Ishikawa (cell line): ENCODE results near the gene TXK.

Source experiments
- CEBPB ChIP-seq: IDR thresholded peaks from 2 replicates; pipeline ENCODE4 v1.6.1; 2012
- CREB1 ChIP-seq: IDR thresholded peaks from 2 replicates; pipeline ENCODE4 v1.6.1; 2012; ENCODE audit warnings: low read depth
- FOXM1 ChIP-seq: IDR thresholded peaks from 2 replicates; pipeline ENCODE4 v1.6.1; 2012; ENCODE audit warnings: low read depth, borderline replicate concordance
- NFIC ChIP-seq: IDR thresholded peaks from 2 replicates; pipeline ENCODE4 v1.6.1; 2012
- RAD21 ChIP-seq: IDR thresholded peaks from 2 replicates; pipeline ENCODE4 v1.6.1; 2012; ENCODE audit warnings: low read depth
- TAF1 ChIP-seq: IDR thresholded peaks from 2 replicates; pipeline ENCODE4 v1.6.1; 2012; ENCODE audit warnings: low read depth, mild to moderate bottlenecking
- TEAD4 ChIP-seq: IDR thresholded peaks from 2 replicates; pipeline ENCODE4 v1.6.1; 2012
- YY1 ChIP-seq: IDR thresholded peaks from 2 replicates; pipeline ENCODE4 v1.6.1; 2012; ENCODE audit warnings: low read depth
- ZBTB7A ChIP-seq: IDR thresholded peaks from 2 replicates; pipeline ENCODE4 v1.6.1; 2012; ENCODE audit warnings: low read depth
- TF ChIP-seq, protein P1 (sequence below): IDR thresholded peaks from 2 replicates; pipeline ENCODE4 v1.6.1; 2012
- TF ChIP-seq, protein P2 (sequence below): IDR thresholded peaks from 2 replicates; pipeline ENCODE4 v1.6.1; 2012
- TF ChIP-seq, protein P3 (sequence below): IDR thresholded peaks from 2 replicates; pipeline ENCODE4 v1.6.1; 2012; ENCODE audit warnings: low read depth, mild to moderate bottlenecking

DNA sequence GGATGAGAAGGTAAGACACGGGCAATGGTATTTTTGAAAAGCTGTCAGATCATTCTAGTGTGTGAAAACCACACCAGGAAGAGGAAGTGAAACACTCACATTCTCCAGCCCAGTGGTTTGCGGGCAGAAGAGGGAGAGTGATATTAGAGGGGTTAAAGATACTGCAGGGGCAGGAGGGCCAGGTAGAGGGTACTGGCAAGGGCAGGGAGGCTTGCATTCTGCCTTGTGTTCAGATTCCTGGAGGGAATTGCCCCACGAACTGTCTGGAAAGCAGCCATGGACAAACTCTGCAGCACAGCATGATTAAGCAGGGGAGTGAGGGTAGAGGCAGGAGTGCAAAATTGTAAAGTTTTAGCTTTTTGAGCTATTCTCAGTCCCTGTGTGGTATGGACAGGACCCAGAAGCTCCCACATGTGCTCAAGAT lies 86.6 kb downstream of the TXK start:
- TF ChIP-seq CEBPB (no peak), CREB1 (no peak), YY1 (no peak), RAD21 (no peak), NFIC (no peak), ZBTB7A (no peak), TAF1 (no peak), FOXM1 (no peak), TEAD4 (no peak)
- TF ChIP-seq, protein P1, sequence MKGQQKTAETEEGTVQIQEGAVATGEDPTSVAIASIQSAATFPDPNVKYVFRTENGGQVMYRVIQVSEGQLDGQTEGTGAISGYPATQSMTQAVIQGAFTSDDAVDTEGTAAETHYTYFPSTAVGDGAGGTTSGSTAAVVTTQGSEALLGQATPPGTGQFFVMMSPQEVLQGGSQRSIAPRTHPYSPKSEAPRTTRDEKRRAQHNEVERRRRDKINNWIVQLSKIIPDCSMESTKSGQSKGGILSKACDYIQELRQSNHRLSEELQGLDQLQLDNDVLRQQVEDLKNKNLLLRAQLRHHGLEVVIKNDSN: no peak
- TF ChIP-seq, protein P2, sequence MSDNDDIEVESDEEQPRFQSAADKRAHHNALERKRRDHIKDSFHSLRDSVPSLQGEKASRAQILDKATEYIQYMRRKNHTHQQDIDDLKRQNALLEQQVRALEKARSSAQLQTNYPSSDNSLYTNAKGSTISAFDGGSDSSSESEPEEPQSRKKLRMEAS: no peak
- TF ChIP-seq, protein P3, sequence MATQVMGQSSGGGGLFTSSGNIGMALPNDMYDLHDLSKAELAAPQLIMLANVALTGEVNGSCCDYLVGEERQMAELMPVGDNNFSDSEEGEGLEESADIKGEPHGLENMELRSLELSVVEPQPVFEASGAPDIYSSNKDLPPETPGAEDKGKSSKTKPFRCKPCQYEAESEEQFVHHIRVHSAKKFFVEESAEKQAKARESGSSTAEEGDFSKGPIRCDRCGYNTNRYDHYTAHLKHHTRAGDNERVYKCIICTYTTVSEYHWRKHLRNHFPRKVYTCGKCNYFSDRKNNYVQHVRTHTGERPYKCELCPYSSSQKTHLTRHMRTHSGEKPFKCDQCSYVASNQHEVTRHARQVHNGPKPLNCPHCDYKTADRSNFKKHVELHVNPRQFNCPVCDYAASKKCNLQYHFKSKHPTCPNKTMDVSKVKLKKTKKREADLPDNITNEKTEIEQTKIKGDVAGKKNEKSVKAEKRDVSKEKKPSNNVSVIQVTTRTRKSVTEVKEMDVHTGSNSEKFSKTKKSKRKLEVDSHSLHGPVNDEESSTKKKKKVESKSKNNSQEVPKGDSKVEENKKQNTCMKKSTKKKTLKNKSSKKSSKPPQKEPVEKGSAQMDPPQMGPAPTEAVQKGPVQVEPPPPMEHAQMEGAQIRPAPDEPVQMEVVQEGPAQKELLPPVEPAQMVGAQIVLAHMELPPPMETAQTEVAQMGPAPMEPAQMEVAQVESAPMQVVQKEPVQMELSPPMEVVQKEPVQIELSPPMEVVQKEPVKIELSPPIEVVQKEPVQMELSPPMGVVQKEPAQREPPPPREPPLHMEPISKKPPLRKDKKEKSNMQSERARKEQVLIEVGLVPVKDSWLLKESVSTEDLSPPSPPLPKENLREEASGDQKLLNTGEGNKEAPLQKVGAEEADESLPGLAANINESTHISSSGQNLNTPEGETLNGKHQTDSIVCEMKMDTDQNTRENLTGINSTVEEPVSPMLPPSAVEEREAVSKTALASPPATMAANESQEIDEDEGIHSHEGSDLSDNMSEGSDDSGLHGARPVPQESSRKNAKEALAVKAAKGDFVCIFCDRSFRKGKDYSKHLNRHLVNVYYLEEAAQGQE: no peak
